Endothelial cell of hepatic sinusoid (primary cell): ENCODE data around the gene SHANK1.
"Not testable (repeated sequence)": the region's sequence is repeated elsewhere in the genome, so short reads cannot be mapped to it uniquely, and the experiment has no call there.

Experiments
- in situ Hi-C: cut with HindIII; loops from 2 replicates; pipeline ENCODE4 v1.10.0; 2017; ENCODE audit warnings: low sequenced_read_pairs

Gene SHANK1

GRCh38 chr19:50719566-50719965, at the start of gene SHANK1:
Gene SHANK1 (minus strand): TSS chr19:50719802. CDS start chr19:50716919, 2,883 bp downstream.
- in situ Hi-C loops: no loop called here

GRCh38 chr19:50768277-50768676, 48.7 kb upstream of the SHANK1 start:
- in situ Hi-C loops: loop anchor here (5.0 kb wide), 1 partner anchor 71 kb away; no protein-coding TSS in a partner anchor

GRCh38 chr19:50767263-50767662, 47.7 kb upstream of the SHANK1 start:
- in situ Hi-C loops: loop anchor here (5.0 kb wide), 1 partner anchor 70 kb away; no protein-coding TSS in a partner anchor

- in situ Hi-C loops: loop anchor here (5.0 kb wide), 1 partner anchor 69 kb away; no protein-coding TSS in a partner anchor
These were observed 47.1 kb upstream of the SHANK1 start for GRCh38 chr19:50766746-50767145.

- in situ Hi-C loops: no loop called here
These were observed 44.8 kb upstream of the SHANK1 start for GRCh38 chr19:50764409-50764808.

- in situ Hi-C loops: not testable (repeated sequence)
These were observed 43.9 kb upstream of the SHANK1 start for GRCh38 chr19:50763521-50763920.

- in situ Hi-C loops: not testable (repeated sequence)
These were observed 41.9 kb upstream of the SHANK1 start for GRCh38 chr19:50761501-50761900.

- in situ Hi-C loops: no loop called here
These were observed 40.3 kb upstream of the SHANK1 start for GRCh38 chr19:50759886-50760285.

GRCh38 chr19:50759076-50759475, 39.5 kb upstream of the SHANK1 start:
- in situ Hi-C loops: not testable (repeated sequence)

- in situ Hi-C loops: not testable (repeated sequence)
These were observed 38.0 kb upstream of the SHANK1 start for GRCh38 chr19:50757624-50758023.

- in situ Hi-C loops: not testable (repeated sequence)
These were observed 36.6 kb upstream of the SHANK1 start for GRCh38 chr19:50756244-50756643.

GRCh38 chr19:50753879-50754278, 34.3 kb upstream of the SHANK1 start:
- in situ Hi-C loops: no loop called here

- in situ Hi-C loops: no loop called here
These were observed 30.4 kb upstream of the SHANK1 start for GRCh38 chr19:50750010-50750409.

- in situ Hi-C loops: no loop called here
These were observed 29.9 kb upstream of the SHANK1 start for GRCh38 chr19:50749490-50749889.

GRCh38 chr19:50747141-50747540, 27.5 kb upstream of the SHANK1 start:
- in situ Hi-C loops: not testable (repeated sequence)

- in situ Hi-C loops: no loop called here
These were observed 25.6 kb upstream of the SHANK1 start for GRCh38 chr19:50745221-50745620.

- in situ Hi-C loops: no loop called here
These were observed 23.9 kb upstream of the SHANK1 start for GRCh38 chr19:50743537-50743936.

- in situ Hi-C loops: no loop called here
These were observed 21.8 kb upstream of the SHANK1 start for GRCh38 chr19:50741179-50741933.

GRCh38 chr19:50739914-50740426, 20.4 kb upstream of the SHANK1 start:
- in situ Hi-C loops: no loop called here

GRCh38 chr19:50739132-50739913, 19.7 kb upstream of the SHANK1 start:
- in situ Hi-C loops: no loop called here

- in situ Hi-C loops: no loop called here
These were observed 16.7 kb upstream of the SHANK1 start for GRCh38 chr19:50736338-50736737.

GRCh38 chr19:50735869-50736268, 16.3 kb upstream of the SHANK1 start:
- in situ Hi-C loops: no loop called here
